GM20431 (cell line): ENCODE data around the gene MCTP2.
"Not testable (repeated sequence)": the region's sequence is repeated elsewhere in the genome, so short reads cannot be mapped to it uniquely, and the experiment has no call there.

Experiments used
- in situ Hi-C: fragments of 300-500 bp; cut with MseI, MboI; formaldehyde crosslinking; loops from one replicate; pipeline ENCODE4 v1.15.0; 2020; ENCODE audit warnings: low sequenced_read_pairs; ENCODE audit not compliant: unreplicated experiment

The MCTP2 gene

GRCh38 chr15:94480289-94480834, 249.0 kb downstream of the MCTP2 start:
- in situ Hi-C loops: no loop called here

- in situ Hi-C loops: no loop called here
These were observed 253.9 kb downstream of the MCTP2 start for GRCh38 chr15:94485148-94485719.

- in situ Hi-C loops: no loop called here
These were observed 256.3 kb downstream of the MCTP2 start for GRCh38 chr15:94487635-94488034.

- in situ Hi-C loops: no loop called here
These were observed 261.8 kb downstream of the MCTP2 start for GRCh38 chr15:94493176-94493575.

- in situ Hi-C loops: not testable (repeated sequence)
These were observed 262.2 kb downstream of the MCTP2 start for GRCh38 chr15:94493586-94493985.

GRCh38 chr15:94494732-94495131, 263.4 kb downstream of the MCTP2 start:
- in situ Hi-C loops: no loop called here

- in situ Hi-C loops: no loop called here
These were observed 271.9 kb downstream of the MCTP2 start for GRCh38 chr15:94503293-94503692.

- in situ Hi-C loops: no loop called here
These were observed 277.9 kb downstream of the MCTP2 start for GRCh38 chr15:94509259-94509658.

- in situ Hi-C loops: no loop called here
These were observed 290.8 kb downstream of the MCTP2 start for GRCh38 chr15:94522125-94522524.

GRCh38 chr15:94523873-94524272, 292.5 kb downstream of the MCTP2 start:
- in situ Hi-C loops: no loop called here

GRCh38 chr15:94524565-94524964, 293.2 kb downstream of the MCTP2 start:
- in situ Hi-C loops: no loop called here

GRCh38 chr15:94526071-94526689, 294.8 kb downstream of the MCTP2 start:
- in situ Hi-C loops: no loop called here

GRCh38 chr15:94532226-94532625, 300.9 kb downstream of the MCTP2 start:
- in situ Hi-C loops: no loop called here
